HEK293 (cell line): Measurements from ENCODE around the gene B4GALT5.

Experiments used
- HOXD13 ChIP-seq: sonication (generic); formaldehyde crosslinking; IDR thresholded peaks from 2 replicates; pipeline ENCODE4 v1.8.0; 2022; ENCODE audit warnings: missing genetic modification reagents, borderline replicate concordance
- INSM2 ChIP-seq: fragments of 450-650 bp; formaldehyde crosslinking; IDR thresholded peaks from 2 replicates; pipeline ENCODE4 v1.5.1; 2016; ENCODE audit warnings: missing biosample characterization, missing genetic modification characterization
- KLF16 ChIP-seq: fragments of 450-650 bp; formaldehyde crosslinking; IDR thresholded peaks from 2 replicates; pipeline ENCODE4 v1.5.1; 2017; ENCODE audit warnings: missing biosample characterization, missing genetic modification characterization
- PATZ1 ChIP-seq: fragments of 450-650 bp; formaldehyde crosslinking; IDR thresholded peaks from 2 replicates; pipeline ENCODE4 v1.5.1; 2016; ENCODE audit warnings: missing biosample characterization, missing genetic modification characterization
- PRDM10 ChIP-seq: fragments of 450-650 bp; formaldehyde crosslinking; IDR thresholded peaks from 2 replicates; pipeline ENCODE4 v1.5.1; 2016; ENCODE audit warnings: missing biosample characterization, missing genetic modification characterization
- SALL2 ChIP-seq: fragments of 450-650 bp; formaldehyde crosslinking; IDR thresholded peaks from 2 replicates; pipeline ENCODE4 v1.5.0; 2017; ENCODE audit warnings: missing biosample characterization, mild to moderate bottlenecking, missing genetic modification characterization, borderline replicate concordance
- SP3 ChIP-seq: fragments of 450-650 bp; formaldehyde crosslinking; IDR thresholded peaks from 2 replicates; pipeline ENCODE4 v1.5.1; 2016; ENCODE audit warnings: missing biosample characterization, missing genetic modification characterization
- WT1 ChIP-seq: fragments of 450-650 bp; formaldehyde crosslinking; IDR thresholded peaks from 2 replicates; pipeline ENCODE4 v1.5.1; 2016; ENCODE audit warnings: missing biosample characterization, missing genetic modification characterization
- ZBTB26 ChIP-seq: fragments of 450-650 bp; formaldehyde crosslinking; optimal IDR thresholded peaks from 2 replicates; pipeline ENCODE3; 2016; ENCODE audit warnings: missing biosample characterization, mild to moderate bottlenecking, missing genetic modification characterization
- ZFHX2 ChIP-seq: fragments of 450-650 bp; formaldehyde crosslinking; conservative IDR thresholded peaks from 2 replicates; pipeline ENCODE4 v1.5.1; 2016; ENCODE audit warnings: missing biosample characterization, missing genetic modification characterization
- ZNF114 ChIP-seq: fragments of 450-650 bp; formaldehyde crosslinking; IDR thresholded peaks from 2 replicates; pipeline ENCODE4 v1.5.0; 2017; ENCODE audit warnings: missing biosample characterization, missing genetic modification characterization
- ZNF248 ChIP-seq: fragments of 450-650 bp; formaldehyde crosslinking; IDR thresholded peaks from 2 replicates; pipeline ENCODE4 v1.5.1; 2017; ENCODE audit warnings: missing biosample characterization, missing genetic modification characterization
- ZNF341 ChIP-seq: fragments of 450-650 bp; formaldehyde crosslinking; IDR thresholded peaks from 2 replicates; pipeline ENCODE4; 2016; ENCODE audit warnings: low read depth, missing biosample characterization, missing genetic modification characterization
- ZNF391 ChIP-seq: fragments of 450-650 bp; formaldehyde crosslinking; IDR thresholded peaks from 2 replicates; pipeline ENCODE4 v1.5.1; 2016; ENCODE audit warnings: low read depth, missing biosample characterization, missing genetic modification characterization, borderline replicate concordance
- ZNF398 ChIP-seq: fragments of 450-650 bp; formaldehyde crosslinking; IDR thresholded peaks from 2 replicates; pipeline ENCODE4 v1.5.1; 2017; ENCODE audit warnings: missing biosample characterization, missing genetic modification characterization
- ZNF416 ChIP-seq: fragments of 450-650 bp; formaldehyde crosslinking; IDR thresholded peaks from 2 replicates; pipeline ENCODE4 v1.5.1; 2016; ENCODE audit warnings: missing biosample characterization, missing genetic modification characterization
- ZNF518A ChIP-seq: fragments of 450-650 bp; formaldehyde crosslinking; conservative IDR thresholded peaks from 2 replicates; pipeline ENCODE4 v1.5.1; 2016; ENCODE audit warnings: low read depth, missing biosample characterization, missing genetic modification characterization
- ZNF521 ChIP-seq: fragments of 450-650 bp; formaldehyde crosslinking; IDR thresholded peaks from 2 replicates; pipeline ENCODE4 v1.5.1; 2017; ENCODE audit warnings: missing biosample characterization, mild to moderate bottlenecking, missing genetic modification characterization
- ZNF555 ChIP-seq: fragments of 450-650 bp; formaldehyde crosslinking; conservative IDR thresholded peaks from 2 replicates; pipeline ENCODE4 v1.5.1; 2017; ENCODE audit warnings: missing biosample characterization, mild to moderate bottlenecking, missing genetic modification characterization, inconsistent platforms
- ZNF677 ChIP-seq: fragments of 450-650 bp; IDR thresholded peaks from 2 replicates; pipeline ENCODE4 v1.5.0; 2018; ENCODE audit warnings: missing biosample characterization, mild to moderate bottlenecking, missing genetic modification characterization, moderate library complexity
- ZSCAN4 ChIP-seq: fragments of 450-650 bp; formaldehyde crosslinking; IDR thresholded peaks from 2 replicates; pipeline ENCODE4 v1.5.1; 2017; ENCODE audit warnings: missing biosample characterization, missing genetic modification characterization

Gene B4GALT5

GRCh38 chr20:49668181-49668877 lies 45.3 kb downstream of the B4GALT5 start (continued):
- TF ChIP-seq PATZ1 (peak; percentile 69), INSM2 (tag by site-specific recombination) (0 out of 2 replicates have a peak, but pooled peaks have one; percentile 17), ZSCAN4 (tag by site-specific recombination) (no peak), ZNF248 (tag by site-specific recombination) (no peak), SALL2 (tag by site-specific recombination) (no peak), ZNF677 (tag by site-specific recombination) (no peak), ZNF521 (tag by site-specific recombination) (no peak), HOXD13 (CRISPR knock-in tag) (no peak), ZNF416 (tag by site-specific recombination) (no peak), PRDM10 (peak; percentile 66), ZNF518A (no peak), ZFHX2 (peak; percentile 98), ZNF391 (tag by site-specific recombination) (no peak), ZNF555 (tag by site-specific recombination) (no peak), KLF16 (tag by site-specific recombination) (peak; percentile 70; the same call in 1 of the 2 replicates), WT1 (tag by site-specific recombination) (peak; percentile 38; the same call in 1 of the 2 replicates), SP3 (tag by site-specific recombination) (0 out of 2 replicates have a peak, but pooled peaks have one; percentile 23), ZBTB26 (peak; percentile 31), ZNF114 (tag by site-specific recombination) (no peak), ZNF398 (tag by site-specific recombination) (peak; percentile 87), ZNF341 (tag by site-specific recombination) (peak; percentile 46; the same call in 1 of the 2 replicates)
